HG03439 (cell line): ENCODE measurements around the gene GPR12.
"Not testable (repeated sequence)": the region's sequence is repeated elsewhere in the genome, so short reads cannot be mapped to it uniquely, and the experiment has no call there.

ENCODE experiments used
- ATAC-seq: cut with Tn5 transposase; IDR thresholded peaks from one replicate; pipeline ENCODE4 v1.9.1; 2021; ENCODE audit warnings: mild to moderate bottlenecking, moderate library complexity; ENCODE audit not compliant: unreplicated experiment

GPR12 gene

DNA sequence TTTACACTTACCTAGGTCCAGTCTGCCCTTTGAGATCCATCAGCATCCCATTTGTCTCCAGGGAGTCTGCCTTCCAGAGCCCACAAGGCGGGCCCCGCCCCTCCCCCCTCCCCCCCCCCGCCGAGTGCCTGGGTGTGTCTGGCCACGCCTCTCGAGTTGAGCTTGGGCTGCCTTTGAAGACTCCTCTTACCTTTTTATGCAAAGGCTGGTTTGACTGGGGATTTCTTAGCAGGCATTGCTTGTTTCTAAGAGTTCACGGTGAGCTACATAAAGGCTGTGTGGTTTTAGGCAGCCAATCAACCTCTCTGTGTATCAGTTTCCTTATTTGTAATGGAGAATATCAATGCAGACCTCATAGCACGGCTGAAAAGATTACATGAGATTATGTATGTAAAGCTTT lies 11.3 kb downstream of the GPR12 start:
- no peak for ATAC-seq

DNA sequence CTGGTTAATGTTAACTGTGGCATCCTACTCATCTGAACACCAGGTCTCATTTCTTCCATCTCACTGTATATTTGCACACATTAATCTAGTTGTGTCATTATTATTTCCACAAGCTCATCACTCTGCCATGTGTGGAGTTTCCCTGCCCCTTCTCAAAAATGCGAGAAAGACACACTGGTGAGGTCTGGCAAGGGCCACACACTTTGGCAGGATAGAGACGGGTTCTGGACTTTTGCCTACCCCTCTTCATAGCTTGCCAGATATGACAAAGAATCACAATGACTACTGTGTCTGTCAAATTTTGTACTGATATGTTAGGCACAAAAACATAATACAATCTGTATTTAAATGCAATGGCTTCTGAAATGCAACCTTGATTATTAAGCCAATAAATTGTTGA lies 12.9 kb downstream of the GPR12 start:
- ATAC-seq: no peak

DNA sequence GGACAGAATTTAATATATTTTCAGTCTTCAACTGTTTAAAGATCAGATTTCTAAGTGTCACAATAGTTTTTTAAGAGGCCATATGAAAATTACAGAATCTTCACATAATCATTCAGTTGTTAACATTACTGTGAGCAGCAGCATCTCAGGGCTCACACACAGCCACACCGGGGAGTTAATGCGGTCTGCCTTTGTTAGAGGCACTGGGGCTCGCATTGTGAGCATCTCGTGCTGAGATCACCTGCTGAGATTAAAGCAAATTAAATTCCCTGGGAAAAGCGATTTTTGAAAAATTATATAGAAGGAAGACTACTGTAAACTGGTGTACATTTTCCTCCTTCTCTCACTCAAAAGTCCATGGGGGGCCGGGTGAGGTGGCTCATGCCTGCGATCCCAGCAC lies 16.6 kb downstream of the GPR12 start:
- no peak for ATAC-seq

DNA sequence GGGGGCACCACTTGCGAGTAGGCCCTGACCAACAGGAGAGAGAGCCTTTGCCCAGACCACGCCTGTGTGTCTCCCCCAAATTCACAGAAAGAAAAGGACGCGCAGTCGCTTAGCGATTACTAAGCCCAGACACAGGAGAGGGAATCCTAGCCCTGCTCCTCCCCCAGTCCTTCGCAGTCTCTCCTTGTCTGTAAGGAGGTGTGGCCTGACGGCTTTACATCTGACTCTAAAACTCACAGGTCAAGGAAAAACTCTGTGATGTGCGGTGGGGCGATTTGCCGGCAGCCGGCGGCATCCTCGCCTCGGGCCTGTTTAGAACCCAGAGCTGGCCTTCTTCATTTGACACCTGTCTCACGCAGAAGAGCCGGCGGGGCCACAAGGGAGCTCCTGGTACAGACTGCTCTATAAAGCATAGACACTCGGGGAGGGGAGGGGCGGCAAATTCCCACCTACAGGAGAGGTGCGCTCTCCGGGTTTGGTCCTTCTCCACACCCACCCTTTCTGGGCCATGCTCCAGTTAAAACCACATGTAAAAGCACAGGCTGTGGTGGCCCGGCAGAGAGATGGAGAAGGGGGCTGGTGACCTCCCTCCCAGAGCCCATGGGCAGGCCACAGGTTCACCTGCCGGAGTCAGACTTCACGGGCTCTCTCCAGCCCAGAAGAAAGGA lies 17.8 kb downstream of the GPR12 start:
- no peak for ATAC-seq

DNA sequence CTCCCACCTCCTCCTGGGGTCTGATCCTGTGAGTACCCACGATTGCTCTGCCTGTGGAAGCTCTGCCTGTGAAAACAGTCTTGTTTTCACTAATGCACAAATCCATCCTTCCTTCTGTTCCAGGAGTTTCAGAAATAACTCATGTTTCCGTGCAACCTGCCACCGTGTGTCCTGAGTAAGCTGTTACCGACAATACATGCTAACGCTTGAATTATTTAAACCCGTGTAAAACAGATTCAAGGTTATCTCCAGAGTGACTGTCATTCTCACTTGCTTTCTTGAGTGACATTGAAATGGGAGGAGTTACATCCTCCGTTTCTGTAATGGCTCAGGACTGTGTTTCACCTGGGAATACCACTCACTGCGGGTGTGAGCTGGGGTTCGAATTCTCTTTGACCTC lies 24.9 kb downstream of the GPR12 start:
- ATAC-seq: no peak

DNA sequence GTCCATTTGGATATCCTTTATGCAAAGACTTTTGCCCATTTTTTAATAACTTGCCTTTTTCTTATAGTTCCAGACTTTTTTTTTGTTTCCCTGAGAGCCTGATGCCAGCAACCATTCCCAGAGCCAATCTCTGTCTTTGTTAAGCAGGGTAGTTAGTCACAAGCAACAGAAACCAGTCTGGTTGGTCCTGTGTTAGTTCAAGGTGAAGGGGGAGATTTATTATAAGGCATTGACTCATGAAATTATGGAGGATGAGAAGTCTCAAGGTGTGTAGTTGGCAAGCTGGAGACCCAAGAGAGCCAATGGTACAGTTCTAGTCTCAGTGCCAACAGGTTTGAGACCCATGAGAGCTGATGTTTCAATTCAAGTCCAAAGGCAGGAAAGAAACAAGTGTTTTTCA lies 33.0 kb downstream of the GPR12 start:
- no peak for ATAC-seq

DNA sequence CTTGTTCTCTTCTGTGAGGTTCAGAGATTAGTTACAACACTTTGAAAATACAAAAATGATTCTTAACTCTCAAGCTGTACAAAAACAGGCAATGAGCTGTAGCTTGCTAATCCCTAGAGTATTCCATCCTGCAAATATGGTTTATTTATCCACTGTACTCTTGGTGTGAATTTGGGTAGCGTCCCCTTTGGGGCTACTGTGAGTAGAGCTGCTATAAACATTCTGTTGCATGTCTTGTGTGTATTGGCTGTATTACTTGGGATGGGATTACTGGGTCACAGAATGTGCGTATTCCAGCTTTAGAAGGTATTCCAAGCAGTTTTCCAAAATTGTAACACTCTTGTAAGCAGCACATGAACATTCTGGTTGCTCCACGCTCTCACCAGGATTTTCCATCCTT lies 33.5 kb downstream of the GPR12 start:
- no peak for ATAC-seq

DNA sequence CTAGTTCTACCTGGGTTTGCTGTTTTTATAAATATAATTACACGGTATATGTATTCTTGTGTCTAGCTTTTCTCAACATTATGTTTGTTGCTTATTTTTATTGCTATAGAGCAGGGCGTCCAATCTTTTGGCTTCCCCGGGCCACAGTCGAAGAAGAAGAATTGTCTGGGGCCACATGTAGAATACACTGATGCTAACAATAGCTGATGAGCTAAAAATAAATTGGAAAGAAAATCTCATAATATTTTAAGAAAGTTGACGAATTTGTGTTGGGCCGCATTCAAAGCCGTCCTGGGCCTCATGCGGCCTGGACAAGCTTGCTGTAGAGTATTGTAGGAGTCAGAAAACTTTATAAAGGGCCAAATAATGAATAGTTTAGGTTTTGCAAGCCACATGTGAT lies 33.9 kb downstream of the GPR12 start:
- ATAC-seq: no peak

DNA sequence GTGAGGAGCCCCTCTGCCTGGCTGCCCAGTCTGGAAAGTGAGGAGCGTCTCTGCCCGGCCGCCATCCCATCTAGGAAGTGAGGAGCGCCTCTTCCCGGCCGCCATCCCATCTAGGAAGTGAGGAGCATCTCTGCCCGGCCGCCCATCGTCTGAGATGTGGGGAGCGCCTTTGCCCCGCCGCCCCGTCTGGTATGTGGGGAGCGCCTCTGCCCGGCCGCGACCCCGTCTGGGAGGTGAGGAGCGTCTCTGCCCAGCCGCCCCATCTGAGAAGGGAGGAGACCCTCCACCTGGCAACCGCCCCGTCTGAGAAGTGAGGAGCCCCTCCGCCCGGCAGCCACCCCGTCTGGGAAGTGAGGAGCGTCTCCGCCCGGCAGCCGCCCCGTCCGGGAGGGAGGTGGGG lies 37.0 kb downstream of the GPR12 start:
- ATAC-seq: not testable (repeated sequence)

DNA sequence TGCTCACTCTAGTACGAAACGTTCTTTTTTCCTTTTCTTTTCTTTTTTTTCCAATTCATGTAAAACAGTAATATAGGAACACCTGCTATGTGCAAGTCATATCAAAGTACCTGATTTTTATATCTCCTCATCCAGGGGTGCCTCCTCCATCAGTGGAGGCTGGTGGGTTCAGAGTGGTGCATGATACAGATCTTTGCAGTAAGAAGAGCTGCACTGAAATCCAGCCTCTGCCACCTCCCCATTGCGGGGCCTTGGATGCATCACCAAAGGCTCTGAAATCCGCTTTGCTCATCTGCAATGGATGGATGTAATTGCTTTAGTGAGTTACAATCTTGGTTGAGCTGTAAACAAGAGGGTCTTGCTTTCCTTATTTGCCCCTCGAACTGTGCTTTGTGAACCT lies 38.3 kb downstream of the GPR12 start:
- ATAC-seq: no peak

DNA sequence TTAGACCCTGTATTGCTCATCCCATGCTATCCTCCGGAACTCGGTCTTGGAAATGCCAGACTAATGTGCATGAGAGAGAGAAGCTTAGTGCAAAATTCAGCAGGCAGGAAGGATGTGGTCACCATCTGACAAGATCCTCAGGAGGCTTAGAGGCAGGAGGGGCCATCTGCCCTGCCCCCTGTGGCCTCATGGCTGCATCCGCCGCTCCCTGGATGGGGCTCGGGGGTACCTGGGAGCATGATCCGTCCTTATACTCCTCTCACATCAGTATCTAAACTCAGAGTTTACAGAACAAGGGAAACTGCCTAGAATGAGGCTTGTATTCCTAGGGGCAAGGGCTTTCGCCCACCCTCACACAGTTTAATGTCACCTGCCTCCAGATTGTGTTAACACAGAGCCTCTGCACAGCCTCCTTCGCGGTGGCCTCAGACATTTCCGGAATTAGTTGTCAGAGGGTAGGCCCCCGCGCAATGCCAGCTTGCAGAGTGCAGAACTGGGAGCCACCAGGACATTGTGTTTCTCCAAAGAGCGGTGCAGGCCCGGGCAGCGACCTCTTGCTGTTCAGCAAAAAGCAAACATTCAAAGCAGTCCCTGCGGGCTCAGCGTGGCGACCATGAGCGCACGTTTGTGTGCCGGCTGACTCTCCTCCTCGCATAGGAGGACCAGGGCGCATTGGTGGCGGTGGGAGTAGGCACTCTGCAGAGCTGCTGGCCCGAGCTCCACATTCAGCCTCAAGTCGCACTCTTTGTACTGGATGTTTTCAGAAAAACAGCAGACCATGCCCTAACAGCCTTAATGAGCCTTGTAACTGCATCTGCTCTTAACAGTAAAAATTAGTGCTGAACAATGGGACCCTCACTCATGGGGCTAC lies 39.1 kb downstream of the GPR12 start:
- ATAC-seq: no peak

DNA sequence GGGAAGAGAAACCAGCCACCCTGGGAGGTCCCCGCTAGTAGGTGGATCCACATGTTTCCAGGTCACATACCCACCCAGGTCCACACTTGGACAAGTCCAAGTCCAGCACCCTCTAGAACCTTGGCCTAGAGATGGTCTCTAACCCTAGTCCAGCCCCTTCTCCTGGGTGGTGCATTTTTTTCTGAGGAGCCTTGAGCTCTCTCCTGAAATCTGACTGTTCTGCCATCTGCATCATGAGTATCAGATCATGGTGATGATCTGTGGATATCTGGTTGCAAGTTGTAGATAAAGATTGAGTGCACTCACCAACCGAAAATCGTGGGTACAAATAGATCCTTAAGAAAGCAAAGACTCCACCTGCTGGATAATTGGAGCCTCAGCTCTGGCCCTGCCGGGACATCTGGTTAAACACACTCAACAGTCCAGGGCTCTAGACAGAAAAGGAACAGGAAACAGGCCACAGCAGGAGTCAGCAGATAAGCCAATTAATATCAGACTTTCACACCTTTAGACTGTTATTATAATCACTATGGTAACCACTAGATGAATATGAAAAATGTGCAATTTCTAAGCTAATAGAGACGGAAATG lies 41.1 kb downstream of the GPR12 start:
- ATAC-seq: no peak

DNA sequence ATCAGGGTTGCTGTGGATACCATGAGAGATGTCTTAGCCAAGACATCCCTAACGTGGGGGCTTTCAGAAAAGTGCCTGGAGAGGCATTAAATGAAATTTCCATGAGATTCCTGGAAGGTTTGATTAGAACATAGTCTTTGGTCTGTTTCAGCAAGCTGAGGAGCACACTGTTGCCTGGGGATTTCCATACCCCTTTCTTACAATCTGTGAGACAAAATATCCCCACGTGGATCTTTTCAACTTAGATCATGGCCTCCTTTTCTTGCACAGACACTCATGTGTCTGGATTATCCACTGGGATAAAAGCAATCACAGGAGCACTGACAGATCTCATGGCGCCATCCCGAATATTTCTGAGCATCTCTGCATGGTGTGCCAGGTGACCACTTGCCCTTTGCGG lies 41.7 kb downstream of the GPR12 start:
- no peak for ATAC-seq

DNA sequence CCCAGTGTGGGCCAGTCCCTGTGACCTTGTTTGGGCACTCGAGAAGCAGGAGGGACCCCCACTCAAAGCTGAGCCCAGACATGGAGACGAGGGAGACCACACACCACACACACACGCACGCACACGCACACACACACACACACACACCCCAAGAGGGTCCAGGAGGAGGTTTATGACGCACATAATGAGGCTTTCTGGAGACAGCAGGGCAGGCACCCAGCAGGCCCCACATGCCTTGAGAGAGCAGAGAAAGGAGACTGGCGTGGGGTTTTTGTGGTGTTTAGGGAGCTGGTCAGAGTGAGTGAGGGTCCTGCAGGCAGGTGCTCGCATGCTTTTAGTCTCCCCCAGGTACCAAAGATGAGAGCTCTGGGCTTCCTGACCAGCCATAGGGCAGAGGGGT lies 42.4 kb downstream of the GPR12 start:
- no peak for ATAC-seq

DNA sequence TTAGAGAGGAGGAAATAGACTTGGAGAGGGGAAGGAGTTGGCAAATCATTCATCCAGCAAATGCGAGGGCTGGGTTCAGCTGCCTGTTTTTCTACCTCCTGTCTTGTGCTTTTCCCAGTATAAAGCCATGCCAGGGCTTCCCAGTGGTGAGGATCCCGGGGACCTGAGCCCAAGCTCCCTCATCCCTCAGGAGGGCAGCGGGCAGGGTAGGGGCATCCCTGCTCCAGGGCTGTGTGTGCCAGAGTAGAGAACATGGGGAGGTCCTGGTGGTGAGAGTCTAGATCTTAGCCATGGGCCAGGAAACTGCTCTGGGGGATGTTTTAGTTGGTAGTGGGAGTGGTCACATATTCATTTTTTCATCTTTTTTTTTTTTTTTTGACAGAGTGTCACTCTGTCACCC lies 43.6 kb downstream of the GPR12 start:
- no peak for ATAC-seq

DNA sequence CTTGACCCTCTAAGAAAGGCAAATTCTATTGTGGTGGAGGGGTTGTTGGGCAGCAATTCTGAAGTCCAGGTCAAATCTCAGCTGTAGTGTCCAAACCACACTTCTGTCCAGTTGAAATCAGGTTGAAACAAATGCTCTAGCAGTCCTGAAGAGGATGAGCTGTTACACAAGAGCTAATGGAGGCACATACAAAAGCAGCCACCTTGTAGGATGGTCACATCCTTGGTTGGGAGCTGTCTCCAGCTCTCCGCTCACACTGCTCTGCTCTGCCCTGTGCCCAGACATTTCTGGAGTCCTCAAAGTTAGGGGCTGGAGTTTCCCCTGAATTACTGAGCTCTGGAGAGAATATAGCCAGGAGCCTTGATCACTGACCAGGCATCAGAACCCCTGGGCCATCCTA lies 47.2 kb downstream of the GPR12 start:
- no peak for ATAC-seq

DNA sequence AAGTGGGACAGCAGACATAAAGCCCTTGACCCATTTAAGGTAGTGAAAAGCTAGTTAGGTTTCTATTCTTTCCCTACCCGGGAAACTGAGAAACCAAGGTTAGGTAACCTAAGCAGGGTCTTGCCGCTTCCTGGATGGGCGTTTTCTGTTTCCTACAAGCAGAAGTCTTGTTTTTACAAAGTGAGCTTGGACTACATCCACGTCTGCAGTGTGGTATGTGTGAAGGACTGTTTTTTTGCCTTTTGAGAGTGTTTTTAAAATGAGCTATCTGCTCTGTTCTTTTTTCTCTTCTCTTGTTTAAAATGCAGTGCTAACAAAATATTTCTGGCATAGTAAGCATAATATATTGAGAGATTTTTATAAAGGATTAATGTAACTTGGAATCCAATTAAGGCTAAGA lies 49.4 kb downstream of the GPR12 start:
- no peak for ATAC-seq

DNA sequence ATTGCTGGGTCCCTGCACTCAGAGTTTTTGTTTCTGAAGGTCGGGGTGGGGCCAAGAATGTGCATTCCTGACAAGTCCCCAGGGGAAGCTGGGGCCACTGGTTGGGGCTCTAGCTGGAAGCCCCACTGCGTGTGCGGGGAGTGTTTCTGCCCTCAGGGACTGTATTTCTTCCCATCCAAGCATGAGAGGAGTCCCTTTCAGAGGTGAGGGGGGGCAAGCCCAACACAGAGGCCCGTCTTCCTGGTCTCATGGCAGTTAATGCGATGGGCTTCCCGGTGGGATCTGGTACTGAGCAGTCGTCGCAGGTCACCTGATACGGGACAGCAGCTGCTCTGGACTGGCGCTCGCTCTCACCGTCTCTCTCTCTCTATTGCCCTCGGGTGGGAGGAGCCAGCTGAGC lies 50.4 kb downstream of the GPR12 start:
- no peak for ATAC-seq

DNA sequence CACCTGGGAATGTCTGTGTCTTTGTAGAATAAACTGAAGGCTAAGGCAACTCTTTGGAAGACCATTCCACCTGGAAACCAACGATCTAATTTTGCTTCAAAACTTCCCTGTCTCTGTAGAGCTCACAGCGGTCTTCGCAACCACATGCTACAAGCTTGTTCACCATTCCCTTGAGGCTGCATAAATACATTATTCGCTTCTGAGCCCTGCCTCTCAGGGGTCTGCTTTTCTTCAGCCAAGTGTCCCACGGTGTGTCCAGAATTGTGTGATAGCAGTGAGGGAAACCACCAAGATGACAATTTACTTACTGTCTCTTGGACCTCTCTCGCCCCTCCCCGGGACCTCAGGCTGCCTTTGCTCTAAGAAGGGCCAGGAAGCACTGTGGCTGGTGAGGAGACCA lies 51.1 kb downstream of the GPR12 start:
- no peak for ATAC-seq

DNA sequence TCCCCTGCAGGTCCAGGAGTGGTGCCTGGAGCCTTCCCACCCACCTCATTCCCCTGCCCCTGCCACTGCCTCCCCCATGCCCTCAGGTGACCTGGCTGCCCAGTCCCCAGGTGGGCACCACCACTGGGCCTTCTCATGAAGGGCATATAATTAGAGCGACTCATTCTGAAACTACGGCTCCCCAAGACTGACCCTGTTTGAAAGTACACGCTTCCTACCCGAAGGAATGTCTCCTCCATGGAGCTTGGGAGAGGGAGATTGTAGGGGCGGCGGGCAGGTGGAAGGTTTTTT lies 52.6 kb downstream of the GPR12 start:
- ATAC-seq: no peak

DNA sequence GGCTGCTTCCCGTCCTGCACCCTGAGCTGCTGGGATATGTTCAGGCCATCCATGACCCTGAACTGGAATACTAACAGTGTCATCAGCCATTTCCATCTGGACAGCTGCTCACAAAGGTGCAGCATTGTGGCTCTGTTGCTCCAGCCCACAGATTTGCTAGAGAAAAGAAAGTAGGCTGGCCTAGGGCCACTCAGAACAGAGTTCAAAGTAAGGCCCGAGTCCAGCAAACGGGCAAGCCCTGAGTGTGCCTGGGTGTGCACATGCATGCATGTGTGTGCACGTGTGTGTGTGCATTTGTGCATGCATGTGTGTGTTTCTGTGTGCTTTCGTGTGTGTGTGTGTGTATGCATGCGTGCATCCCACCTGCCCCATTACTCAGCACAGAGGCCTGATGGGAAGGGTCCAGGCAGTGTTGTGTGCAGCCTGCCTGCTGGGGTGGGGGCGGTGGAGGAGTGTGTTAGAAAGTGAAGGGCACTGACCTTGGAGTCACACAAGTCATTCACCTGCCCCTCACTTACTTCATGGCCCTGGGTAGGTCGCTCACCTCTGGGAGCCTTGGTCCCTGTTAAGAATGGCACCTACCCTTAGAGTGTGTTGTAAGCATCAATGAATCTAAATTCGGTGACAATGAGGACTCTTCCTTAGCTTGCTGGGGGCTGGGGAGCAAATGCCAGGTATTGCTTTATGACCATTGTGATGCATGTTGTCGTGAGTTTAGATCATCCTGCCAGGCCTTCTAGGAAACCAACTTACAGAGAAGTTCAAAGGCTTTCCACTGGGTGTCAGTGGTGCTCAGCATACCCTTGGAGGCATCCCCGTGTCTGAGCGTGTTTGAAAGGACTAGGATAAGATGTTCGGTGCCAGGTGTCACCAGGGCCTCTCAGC lies 53.2 kb downstream of the GPR12 start:
- no peak for ATAC-seq
